ENCODE results near the gene NHSL2.

- TF ChIP-seq POLR2A (IDR thresholded peaks at IDR 0.05): no peak
- TF ChIP-seq CTCF (IDR thresholded peaks at IDR 0.05): no peak
Measured at GRCh38 chrX:72143609-72143907, 232.9 kb downstream of the NHSL2 start.

Measured in lower leg skin (tissue), 3 donors.